Fibroblast of skin of right biceps (primary cell): ENCODE measurements around the gene P2RX1.
"Not testable (repeated sequence)": the region's sequence is repeated elsewhere in the genome, so short reads cannot be mapped to it uniquely, and the experiment has no call there.

Experiments
- DNase-seq: peaks from one replicate; pipeline ENCODE4 v3.0.0-alpha.2; 2013

P2RX1 gene

GRCh38 chr17:3951003-3951402 lies 34.7 kb upstream of the P2RX1 start:
- no peak for DNase-seq

GRCh38 chr17:3950584-3950983 lies 34.3 kb upstream of the P2RX1 start:
- no peak for DNase-seq

- DNase-seq, result no peak
These were observed 33.2 kb upstream of the P2RX1 start for GRCh38 chr17:3949418-3949817.

GRCh38 chr17:3948551-3948950 lies 32.3 kb upstream of the P2RX1 start:
- DNase-seq, result not testable (repeated sequence)

- no peak for DNase-seq
These were observed 31.1 kb upstream of the P2RX1 start for GRCh38 chr17:3947318-3947810.

GRCh38 chr17:3946711-3947235 lies 30.5 kb upstream of the P2RX1 start:
- no peak for DNase-seq

GRCh38 chr17:3944485-3945388 lies 28.5 kb upstream of the P2RX1 start:
- peak; percentile 78 for DNase-seq

GRCh38 chr17:3943240-3943891 lies 27.1 kb upstream of the P2RX1 start:
- DNase-seq, result no peak

- DNase-seq, result no peak
These were observed 24.9 kb upstream of the P2RX1 start for GRCh38 chr17:3940965-3941698.

GRCh38 chr17:3937359-3937758 lies 21.1 kb upstream of the P2RX1 start:
- no peak for DNase-seq

GRCh38 chr17:3935825-3936355 lies 19.6 kb upstream of the P2RX1 start:
- peak; percentile 47 for DNase-seq

- DNase-seq, result peak; percentile 66
These were observed 18.9 kb upstream of the P2RX1 start for GRCh38 chr17:3935140-3935542.

- no peak for DNase-seq
These were observed 13.5 kb upstream of the P2RX1 start for GRCh38 chr17:3929764-3930163.

- DNase-seq, result no peak
These were observed 12.9 kb upstream of the P2RX1 start for GRCh38 chr17:3929181-3929580.

- DNase-seq, result no peak
These were observed 12.1 kb upstream of the P2RX1 start for GRCh38 chr17:3928406-3928805.

GRCh38 chr17:3927628-3928340 lies 11.5 kb upstream of the P2RX1 start:
- no peak for DNase-seq

- DNase-seq, result no peak
These were observed 10.8 kb upstream of the P2RX1 start for GRCh38 chr17:3926860-3927627.

- DNase-seq, result no peak
These were observed 9.6 kb upstream of the P2RX1 start for GRCh38 chr17:3925684-3926485.

GRCh38 chr17:3924512-3925350 lies 8.5 kb upstream of the P2RX1 start:
- DNase-seq, result no peak
